GM19395 (cell line): ENCODE measurements around the gene IGFLR1.
"Not testable (repeated sequence)": the region's sequence is repeated elsewhere in the genome, so short reads cannot be mapped to it uniquely, and the experiment has no call there.

Source experiments
- ATAC-seq: cut with Tn5 transposase; IDR thresholded peaks from one replicate; pipeline ENCODE4 v1.9.1; 2021; ENCODE audit warnings: mild to moderate bottlenecking, moderate library complexity; ENCODE audit not compliant: unreplicated experiment

IGFLR1 gene

DNA sequence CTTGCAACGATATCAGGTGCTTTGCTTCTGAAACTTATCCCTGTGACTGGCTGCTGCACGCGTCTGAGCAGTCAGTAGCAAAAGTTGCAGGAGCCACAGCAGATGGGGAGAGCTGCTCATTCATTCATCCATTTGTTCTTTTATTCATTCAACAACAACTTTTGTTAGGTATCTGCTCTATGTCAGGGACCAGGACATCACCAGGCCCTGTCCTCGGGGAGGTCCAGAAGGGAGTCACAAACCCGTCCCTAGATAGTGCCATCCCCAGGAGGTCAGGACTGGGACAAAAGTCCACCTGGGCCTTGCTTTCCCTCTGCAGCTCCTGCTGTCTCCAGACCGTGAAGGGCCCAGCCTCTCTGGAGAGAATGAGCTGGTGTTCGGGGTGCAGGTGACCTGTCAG lies 35.7 kb upstream of the IGFLR1 start:
- ATAC-seq = no peak

DNA sequence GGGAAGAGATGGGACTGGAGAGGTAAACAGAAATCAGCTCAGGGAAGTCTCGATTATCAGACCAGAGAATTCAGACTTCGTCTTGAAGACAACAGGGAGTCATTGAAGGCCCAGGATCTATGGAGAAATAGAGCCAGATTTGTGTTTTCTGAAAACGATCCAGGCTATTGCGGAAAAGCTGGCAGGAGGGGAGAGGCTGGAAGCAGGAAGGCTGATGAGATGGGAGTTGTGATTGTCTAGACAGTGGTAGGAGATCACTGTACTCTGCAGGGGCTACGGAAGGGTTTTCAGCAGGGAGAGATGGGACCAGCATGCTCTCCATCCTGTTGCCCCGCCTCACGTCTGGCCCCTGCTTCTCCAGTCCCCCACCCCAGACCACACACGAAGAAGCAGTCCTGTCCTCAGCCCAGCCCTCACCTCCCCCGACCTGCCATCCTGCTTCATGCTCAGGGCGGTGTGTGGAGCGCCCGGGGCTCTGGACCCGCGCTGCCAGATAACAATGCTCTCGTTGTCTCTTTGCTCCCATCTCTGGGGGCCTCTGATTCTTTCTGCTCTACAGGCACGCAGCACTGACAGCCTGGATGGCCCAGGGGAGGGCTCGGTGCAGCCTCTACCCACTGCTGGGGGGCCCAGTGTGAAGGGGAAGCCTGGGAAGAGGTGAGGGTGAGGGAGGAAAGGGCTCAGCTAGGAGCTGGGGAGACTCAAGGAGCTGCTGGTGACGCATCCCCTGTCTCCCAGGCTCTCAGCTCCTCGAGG lies 35.0 kb upstream of the IGFLR1 start:
- ATAC-seq = no peak

DNA sequence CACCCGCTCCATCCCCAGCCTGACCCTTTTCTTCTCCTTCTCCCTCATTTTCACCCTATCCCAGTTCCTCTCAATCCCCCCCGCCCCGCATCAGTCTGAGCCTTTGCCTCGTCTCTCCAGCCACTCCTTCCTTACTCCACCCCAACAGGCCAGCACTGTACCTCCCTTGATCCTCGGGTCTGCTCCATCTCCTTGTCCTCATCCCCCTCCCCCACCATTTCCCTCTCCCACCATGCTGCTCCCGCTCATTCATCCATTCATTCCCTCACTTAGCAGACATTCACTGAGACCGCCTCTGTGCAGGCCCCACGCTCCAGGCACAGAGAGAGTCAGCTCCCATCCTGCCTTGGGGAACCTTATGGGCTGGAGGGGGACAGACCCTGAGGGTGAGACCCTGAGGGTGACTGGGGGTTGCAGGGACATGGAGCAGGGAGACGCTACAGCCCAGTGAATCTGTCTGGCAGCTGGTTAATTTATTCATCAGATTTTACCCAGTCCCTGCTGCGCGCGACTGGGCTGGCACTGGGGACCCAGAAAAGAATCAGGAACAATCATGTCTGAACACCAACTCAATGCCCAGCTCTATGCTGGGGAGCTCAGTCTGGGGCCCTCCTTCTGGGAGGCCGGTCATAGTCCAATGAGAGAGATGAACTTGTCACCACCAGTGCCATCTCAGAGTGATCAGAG lies 34.0 kb upstream of the IGFLR1 start:
- no peak for ATAC-seq

DNA sequence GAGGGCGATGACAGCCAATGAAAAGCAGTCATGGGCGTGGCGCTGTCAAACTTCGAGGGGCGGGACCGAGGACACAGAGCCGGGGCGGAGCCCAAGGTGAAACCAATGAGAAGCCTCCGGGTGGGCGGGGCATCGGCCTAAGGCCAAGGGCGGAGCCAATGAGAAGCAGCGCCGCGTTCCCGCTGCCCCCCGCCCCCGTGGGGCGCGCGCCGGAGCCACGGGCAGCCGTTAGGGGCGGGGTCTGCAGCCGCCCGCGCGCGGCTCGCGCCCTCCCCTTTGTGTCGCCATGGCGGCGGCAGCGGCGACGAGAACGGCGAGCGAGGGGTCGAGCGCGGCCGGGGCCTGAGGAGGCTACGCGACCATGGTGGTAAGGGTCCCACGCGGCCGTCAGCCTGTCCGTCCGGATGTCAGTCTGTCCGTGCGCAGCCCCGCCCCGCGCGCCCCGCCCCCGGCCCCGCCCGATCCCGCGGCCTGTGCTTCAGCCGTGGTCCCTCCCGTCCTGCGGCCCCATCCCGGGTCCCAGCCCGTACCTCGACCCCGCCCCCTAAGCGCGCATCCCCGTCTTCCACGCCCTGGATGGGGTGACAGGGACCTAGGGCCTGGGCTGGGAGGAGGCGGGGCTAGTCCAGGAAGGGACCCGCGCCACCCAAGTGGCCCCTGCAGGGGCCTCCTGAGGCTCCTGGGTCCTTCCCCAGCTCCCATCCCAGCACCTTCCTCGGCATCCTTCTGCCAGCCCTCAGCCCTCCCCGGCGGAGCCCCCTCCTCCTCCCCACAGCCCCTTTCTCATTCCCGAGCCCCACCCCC lies 33.2 kb upstream of the IGFLR1 start, which contains the start of gene ARHGAP33:
ARHGAP33 (plus strand) TSS at position 267 of the 804 bp plus-strand sequence; CDS start at position 362, 95 bp downstream.
- peak; percentile 90 for ATAC-seq

DNA sequence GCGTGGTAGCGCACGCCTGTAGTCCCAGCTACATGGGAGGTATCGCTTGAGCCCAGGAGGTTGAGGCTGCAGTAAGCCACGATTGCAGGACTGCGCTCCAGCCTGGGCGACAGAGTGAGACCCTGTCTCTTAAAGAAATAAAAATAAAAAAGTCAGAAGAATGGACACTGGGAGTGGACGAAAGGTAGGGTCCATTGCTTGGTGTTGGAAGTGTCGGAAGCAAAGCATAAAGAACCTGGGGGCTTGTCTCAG lies 32.7 kb upstream of the IGFLR1 start:
- ATAC-seq = no peak

DNA sequence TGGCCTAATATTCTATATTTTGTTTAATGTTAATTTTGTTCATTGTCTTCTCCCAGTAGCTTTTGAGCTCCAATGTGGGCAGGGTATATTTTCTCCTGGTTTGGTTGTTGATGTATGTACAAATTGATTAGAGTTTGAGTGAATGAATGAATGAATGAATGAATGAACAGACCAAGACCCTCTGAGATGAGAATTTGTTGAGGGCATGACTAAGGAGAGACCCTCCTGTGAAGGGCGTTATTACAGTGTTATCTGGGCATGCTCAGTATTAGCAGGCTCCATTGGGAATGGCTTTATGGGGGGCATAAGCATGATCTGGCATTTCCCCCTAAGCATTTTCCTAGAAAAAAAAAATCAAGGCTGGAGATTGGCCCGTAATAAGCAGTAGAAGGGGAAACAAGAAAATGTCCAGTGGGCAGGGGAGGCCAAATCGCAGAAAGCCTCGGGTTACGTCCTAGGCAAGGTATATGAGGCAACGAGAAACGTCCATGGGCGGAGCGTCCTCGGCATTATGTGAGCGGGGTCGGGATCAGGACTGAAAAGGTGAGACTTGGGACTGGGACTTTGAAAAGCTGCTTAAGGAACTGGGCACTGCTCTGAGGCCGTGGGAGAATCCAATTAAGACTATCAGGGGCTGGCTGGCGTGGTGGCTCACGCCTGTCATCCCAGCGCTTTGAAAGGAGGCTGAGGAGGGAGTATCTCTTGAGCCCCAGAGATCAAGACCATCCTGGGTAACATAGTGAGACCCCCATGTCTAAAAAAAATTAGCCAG lies 32.2 kb upstream of the IGFLR1 start:
- no peak for ATAC-seq

DNA sequence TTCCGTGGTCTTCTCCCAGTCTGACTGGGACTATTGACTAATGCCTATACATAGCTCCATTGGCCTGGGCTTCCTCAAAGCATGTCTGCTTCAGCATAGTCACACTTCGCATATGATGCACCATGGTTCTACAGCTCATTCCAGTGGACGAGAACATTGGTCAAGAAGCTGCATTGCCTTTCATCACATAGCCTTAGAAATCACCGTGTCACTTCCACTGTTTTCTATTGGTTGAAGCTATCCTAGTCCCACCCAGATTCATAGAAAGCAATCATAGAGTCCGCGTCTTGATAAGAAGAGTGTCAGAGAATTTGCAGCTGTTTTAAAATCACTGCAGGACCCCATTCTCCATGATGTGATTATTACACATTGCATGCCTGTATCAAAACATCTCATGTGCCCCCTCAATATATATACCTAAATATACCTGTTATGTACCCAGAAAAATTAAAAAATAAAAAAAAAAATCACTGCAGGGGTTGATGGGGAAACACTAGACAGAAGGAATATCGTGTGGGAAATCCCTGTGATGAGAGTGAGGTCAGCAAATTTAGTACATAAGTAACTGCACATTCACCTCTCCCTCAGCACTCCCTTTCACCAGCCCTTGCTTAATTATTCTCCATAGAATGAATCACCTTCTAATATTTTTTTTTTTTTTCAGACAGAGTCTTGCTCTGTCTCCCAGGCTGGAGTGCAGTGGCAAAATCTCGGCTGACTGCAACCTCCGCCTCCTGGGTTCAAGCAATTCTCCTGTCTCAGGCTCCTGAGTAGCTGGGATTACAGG lies 31.0 kb upstream of the IGFLR1 start:
- no peak for ATAC-seq

DNA sequence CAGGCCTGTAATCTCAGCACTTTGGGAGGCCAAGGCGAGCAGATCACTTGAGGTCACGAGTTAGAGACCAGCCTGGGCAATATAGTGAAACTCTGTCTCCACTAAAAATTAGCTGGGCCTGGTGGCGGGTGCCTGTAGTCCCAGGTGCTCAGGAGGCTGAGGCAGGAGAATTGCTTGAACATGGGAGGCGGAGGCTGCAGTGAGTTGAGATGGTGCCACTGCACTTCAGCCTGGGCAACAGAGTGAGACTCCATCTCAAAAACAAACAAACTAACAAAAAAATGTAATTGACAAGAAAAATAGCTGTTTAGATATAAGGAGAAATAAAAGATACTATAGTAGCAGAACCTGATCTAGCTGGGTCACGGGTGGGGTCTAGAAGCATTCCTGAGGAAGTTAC lies 30.1 kb upstream of the IGFLR1 start:
- not testable (repeated sequence) for ATAC-seq

DNA sequence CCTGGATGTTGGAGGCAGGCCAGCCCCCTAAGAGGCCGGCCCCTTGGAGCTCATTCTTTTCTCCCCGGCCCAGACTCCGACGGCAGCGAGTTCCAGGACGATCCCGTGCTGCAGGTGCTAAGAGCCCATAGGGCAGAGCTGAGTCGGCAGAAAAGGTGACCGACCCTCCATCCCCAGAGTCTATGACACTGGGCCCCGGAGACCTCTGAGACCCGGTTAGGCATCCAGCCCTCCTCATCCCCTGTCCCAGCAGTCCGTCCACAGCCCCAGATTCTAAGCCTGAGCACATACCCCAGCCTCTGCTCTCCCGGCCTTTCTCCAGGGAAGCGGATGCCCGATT lies 25.8 kb upstream of the IGFLR1 start:
- no peak for ATAC-seq

DNA sequence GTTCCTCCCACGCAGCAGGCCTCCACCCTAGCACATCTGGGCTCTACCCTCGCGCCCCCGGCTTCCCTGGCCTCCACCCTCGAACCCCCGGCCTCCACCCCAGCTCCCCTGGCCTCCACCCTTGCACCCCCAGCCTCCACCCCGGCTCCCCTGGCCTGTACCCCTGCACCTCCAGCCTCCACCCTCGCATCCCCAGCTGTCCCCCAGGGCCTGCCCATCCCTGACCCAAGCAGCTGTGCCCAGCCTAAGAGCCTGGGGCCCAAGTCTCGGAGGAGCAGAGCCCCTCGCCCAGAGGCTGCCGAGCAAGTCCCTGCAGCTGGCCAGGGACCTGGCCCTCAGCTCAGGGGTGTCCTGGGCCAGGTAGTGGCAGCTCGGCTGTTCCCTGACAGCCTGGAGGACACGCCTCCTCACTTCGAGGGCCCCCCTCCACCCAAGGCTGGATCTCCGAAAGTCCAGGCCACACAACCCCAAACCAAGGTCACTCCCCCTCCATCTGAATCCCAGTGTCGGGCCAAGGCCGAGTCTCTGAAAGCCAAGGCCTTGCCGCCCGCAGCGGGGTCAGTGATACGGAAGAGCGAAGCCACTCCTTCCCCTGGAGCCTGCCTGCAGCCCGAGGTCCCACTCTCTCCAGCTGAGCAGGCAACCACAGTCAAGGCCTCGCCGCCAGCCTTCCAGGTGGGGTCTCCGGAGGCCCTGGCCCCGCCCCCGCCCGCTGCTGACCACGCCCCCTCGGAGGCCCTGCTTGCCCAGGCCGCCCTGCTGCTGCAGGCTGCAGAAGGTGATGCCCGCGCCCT lies 25.2 kb upstream of the IGFLR1 start:
- no peak for ATAC-seq

DNA sequence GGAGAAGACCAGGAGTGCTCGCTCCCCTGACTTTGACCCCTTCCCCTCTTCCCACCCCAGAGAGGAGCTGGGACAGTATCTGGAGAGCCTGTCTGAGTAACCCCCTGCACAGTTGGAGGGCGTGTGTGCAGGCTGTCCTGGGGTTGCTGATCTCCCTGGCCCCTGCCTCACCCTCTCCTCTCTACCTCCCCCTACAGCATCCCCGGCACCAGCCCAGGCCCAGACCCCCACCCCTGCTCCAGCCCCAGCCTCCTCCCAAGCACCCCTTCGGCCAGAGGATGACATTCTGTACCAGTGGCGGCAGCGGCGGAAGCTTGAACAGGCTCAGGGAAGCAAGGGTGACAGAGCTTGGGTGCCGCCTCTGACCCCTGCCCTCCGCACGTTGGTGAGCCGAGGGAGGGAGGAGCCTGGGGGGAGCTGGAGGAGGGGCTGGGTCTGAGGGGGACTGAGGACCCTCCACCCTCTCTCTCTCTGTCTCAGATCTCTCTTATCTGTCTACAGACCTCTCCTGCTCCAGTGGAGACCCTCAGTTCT lies 24.4 kb upstream of the IGFLR1 start:
- ATAC-seq = no peak

DNA sequence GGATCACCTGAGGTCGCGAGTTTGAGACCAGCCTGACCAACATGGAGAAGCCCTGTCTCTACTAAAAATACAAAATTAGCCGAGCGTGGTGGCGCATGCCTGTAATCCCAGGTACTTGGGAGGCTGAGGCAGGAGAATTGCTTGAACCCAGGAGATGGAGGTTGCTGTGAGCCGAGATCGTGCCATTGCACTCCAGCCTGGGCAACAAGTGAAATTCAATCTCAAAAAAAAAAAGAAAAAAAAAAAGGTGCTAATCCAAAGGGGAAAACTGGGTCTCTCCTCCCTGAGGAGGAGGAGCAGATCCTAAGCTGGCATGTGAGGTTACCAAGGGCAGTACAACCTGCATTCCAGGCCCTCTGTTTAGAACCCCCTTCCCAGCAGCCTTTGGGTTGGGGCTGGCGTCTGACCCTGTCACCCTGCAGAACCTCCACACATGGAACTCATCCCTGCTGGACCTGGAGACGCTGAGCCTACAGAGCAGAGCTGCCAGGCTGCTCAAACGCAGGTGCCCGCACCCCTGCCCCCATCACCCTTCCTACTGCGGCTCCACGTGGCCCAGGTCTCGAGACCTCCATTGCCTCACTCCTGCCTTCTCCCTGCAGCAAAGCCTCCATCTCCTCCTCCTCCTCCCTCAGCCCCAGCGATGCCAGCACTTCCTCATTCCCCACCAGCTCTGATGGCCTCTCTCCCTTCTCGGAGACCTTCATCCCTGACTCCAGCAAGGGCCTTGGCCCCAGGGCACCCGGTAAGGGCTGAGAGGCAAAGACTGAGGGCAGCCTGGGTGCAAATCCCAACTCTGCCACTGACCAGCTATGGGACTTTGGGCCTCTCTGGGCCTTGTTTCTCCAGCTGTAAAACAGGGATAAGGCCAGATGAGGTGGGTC lies 22.4 kb upstream of the IGFLR1 start:
- ATAC-seq = no peak

DNA sequence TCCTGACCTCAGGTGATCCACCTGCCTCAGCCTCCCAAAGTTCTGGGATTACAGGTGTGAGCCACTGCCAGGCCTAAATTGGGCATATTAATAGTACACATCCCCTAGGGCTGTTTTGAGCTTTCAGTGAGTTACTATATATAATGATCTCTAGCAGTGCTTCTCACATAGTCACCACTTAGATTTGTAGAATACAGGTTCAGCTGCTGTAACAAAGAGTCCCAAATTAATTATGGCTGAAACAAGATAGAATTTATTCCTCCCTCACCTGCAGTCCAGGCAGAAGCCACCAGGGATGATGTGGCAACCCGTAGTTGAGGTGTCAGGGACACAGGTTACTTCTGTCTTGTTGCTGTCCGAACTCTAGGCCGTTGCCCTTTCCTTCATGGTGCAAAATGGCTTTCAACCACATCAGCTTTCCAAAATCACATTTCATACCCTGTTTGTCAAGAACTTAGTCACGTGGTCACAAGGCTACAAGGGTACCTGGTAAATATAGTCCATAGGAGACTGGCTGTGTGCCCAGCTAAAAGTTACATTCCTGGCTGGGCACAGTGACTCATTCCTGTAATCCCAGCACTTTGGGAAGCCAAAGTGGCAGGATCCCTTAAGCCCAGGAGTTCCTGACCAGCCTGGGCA lies 18.6 kb upstream of the IGFLR1 start:
- no peak for ATAC-seq

DNA sequence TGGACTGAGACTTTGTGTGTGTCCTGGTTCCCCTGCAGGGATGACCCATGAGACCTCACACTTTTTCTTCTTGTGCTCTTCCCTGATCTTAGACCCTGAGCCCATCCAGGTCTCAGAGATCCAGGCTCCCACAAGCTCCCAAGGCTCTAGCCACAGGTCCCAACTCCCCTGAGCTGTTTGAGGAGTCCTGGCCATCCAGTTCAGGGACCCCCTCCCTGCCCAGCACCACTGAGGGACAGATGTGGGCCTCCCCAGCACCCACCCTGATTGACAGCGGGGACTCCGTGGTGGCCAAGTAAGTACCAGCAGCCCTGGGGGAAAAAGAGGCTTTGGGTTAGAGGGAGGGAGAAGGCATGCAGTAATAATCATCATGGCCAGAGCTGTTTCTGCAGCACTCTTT lies 17.4 kb upstream of the IGFLR1 start:
- ATAC-seq = no peak

DNA sequence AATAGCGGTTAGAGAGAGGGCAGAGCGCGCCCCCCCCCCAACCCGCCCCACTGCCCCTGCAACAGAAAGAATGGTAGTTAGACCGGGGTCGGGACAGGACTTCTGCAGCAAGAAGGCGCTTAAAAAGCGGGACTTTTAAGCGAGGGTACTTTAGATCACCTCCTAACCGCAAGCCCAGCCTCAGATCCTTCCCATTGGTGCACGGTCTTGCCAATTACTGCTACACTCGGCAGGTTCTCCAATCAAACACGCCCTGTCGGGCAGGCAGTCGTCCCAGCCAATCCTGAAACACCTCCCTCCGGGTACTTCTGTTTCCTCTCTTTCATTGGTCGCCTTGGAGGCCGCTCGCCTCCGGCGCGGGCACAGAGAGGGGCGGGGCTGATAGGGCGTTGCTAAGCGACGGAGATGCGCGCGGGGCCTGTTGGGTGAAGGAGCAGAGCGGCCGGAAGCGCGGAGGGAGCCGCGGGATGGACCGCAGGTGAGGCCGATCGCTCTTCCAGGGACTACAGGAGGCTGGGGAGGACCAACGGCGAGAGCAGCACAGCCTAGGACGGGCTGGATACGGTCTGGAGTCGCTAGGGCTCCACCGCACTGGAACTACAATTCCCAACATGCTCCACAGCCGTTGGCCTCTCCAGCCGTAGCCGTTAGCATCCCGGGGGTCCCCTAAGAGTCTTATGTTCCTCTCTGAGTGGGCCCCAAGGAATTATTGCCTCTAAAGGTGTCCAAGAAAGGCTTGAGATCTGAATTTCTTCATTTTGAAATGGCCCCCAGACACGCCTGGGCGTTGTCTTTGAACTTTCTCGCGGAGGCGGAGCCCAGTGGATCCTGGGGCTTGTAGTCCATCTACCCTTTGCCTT lies 15.7 kb upstream of the IGFLR1 start, which contains the start of gene PROSER3:
PROSER3 (plus strand) TSS at position 428 of the 860 bp plus-strand sequence; CDS start at position 468, 40 bp downstream.
- ATAC-seq = peak; percentile 97

DNA sequence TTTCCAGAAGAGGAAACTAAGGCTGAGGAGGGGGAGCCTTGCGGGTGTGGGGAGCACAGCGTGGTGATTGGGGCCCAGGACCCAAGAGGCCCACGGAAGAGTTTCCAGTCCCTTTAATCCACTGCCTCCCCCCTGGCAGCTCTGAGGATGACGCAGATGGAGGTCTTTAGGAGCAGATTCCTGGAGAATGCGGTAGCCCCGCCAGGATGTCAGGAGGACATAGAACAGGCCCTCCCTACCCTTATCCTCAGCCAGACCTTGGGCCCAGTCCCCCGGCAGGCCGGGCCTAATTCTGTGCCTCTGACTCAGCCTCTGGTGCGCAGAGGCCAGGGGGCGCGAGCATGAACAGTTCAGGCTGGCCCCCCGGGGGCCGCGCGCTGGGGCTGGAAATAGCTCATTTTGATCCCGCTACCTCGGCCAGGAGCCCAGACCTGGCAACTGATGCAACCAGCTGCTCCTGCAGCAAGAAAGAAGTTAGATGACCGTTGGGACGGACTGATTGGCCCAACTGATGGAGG lies 15.0 kb upstream of the IGFLR1 start:
- ATAC-seq = peak; percentile 10
